Thyroid gland (tissue), 4 donors: Measurements from ENCODE around the gene CANX.

Source experiments
- CTCF ChIP-seq, 6 experiments: fragments of 200-600 bp in 3 of 6; fragments of 450-650 bp in 3 of 6; sonication (generic) in 3 of 6; IDR thresholded peaks; one replicate each; pipeline ENCODE4 v1.5.1; 2016 to 2019; ENCODE audit warnings: antibody characterized with exemption in 6 of 6, mild to moderate bottlenecking in 2 of 6, inconsistent platforms in 1 of 6, moderate library complexity in 1 of 6
- POLR2A ChIP-seq, 2 donors: fragments of 450-650 bp; IDR thresholded peaks; one replicate each; pipeline ENCODE4 v1.6.1; 2017; ENCODE audit warnings: antibody characterized with exemption in 2 of 2, mild to moderate bottlenecking in 2 of 2, moderate library complexity in 1 of 2

- TF ChIP-seq CTCF (IDR thresholded peaks at IDR 0.05): no peak
- TF ChIP-seq POLR2A (IDR thresholded peaks at IDR 0.05): no peak
Observed at GRCh38 chr5:179777909-179778308, 79.1 kb downstream of the CANX start.
